ENCODE measurements around the gene MYO5C. TPM values are rescaled to one million over a fixed set of nuclear protein-coding genes. Genes with fewer than 3 reads are reported as not detected.

The MYO5C gene
- total RNA-seq, 4 donors from 2014 or later: 2.6 to 12.3 (median 10.2) TPM

GRCh38 chr15:52301265-52301847 lies 5.8 kb upstream of the MYO5C start:
- H3K4me3 ChIP-seq: no peak overlapping the region
- no peaks in the 10 kb centered on the region for H3K9me3 ChIP-seq
- no peak for TF ChIP-seq POLR2AphosphoS5 (IDR thresholded peaks at IDR 0.05)
- TF ChIP-seq POLR2A (IDR thresholded peaks at IDR 0.05): no peak
- no peak for TF ChIP-seq EP300 (IDR thresholded peaks at IDR 0.05)
- TF ChIP-seq, protein P1, sequence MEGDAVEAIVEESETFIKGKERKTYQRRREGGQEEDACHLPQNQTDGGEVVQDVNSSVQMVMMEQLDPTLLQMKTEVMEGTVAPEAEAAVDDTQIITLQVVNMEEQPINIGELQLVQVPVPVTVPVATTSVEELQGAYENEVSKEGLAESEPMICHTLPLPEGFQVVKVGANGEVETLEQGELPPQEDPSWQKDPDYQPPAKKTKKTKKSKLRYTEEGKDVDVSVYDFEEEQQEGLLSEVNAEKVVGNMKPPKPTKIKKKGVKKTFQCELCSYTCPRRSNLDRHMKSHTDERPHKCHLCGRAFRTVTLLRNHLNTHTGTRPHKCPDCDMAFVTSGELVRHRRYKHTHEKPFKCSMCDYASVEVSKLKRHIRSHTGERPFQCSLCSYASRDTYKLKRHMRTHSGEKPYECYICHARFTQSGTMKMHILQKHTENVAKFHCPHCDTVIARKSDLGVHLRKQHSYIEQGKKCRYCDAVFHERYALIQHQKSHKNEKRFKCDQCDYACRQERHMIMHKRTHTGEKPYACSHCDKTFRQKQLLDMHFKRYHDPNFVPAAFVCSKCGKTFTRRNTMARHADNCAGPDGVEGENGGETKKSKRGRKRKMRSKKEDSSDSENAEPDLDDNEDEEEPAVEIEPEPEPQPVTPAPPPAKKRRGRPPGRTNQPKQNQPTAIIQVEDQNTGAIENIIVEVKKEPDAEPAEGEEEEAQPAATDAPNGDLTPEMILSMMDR (IDR thresholded peaks at IDR 0.05): no peak
- no peaks in the 10 kb centered on the region for H3K36me3 ChIP-seq
- H3K4me1 ChIP-seq: no peaks in the 10 kb centered on the region
- no peak overlapping the region for H3K27ac ChIP-seq
- WGBS, 2 donors (ENCODE audit: low coverage in 1 of 2): 90 to 100% methylated on average over 2 of the region's 2 CpGs
- ATAC-seq: no peak
- H3K27me3 ChIP-seq: no peaks in the 10 kb centered on the region

DNA sequence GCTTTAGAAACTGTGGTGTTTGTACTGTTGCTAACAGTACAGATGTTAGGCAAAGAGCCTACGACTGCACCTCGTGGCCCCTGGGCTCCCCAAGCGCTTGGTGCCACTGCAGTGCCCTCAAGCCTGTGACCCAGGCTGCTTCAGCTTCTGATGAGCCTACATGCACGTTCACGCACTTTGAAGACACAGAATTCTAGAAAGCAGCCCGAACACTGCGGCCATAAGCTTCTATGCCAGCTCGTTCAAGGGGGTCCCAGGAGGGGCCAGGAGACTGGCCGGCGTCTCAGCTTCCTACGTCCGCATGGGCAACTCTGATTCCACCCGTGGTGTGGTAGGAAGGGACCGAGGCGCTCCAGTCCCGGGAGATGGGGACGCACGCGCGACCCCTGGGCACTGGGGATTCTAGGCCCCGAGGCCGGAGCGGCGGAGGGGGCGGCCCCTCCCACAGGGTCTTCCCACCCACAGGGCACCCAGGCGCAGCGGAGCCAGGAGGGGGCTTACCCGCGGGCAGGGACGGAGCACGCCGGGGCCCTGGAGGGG lies 653 bp downstream of the MYO5C start:
- H3K9me3 ChIP-seq: no peaks in the 10 kb centered on the region
- ATAC-seq: peak; percentile 11

DNA sequence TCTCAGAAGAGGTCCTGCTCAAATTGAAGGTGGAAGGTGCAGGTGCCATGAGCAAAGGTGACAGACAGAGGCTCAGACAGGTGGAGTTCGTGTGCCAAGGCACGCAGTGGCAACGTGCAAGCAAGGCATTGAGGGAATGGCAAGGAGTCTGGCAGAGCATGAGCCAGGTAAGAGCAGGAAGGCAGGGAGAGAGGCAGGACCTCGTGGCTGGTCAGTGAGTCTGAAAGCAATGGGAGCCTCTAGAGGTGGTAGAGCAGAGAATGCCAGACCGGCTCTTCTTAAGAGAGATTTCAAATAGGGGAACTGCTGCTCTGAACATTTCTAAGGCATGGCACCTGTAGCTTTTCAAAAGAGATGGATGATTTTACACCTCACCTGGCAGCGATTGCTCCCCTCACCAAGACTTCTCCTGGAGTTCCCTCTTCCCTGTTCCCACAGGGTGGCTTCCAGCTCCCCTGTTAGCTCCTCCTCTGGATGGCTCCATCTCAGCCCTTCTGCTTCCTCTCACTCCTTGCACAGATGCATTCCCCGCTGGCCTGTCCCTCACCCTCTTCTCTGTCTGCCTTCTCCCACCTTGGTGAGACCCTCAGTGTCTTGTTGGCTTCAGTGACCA lies 2.7 kb downstream of the MYO5C start:
- ATAC-seq: no peak
- TF ChIP-seq, protein P1 (IDR thresholded peaks at IDR 0.05): no peak
- no peak for TF ChIP-seq POLR2AphosphoS5 (IDR thresholded peaks at IDR 0.05)
- no peak for TF ChIP-seq POLR2A (IDR thresholded peaks at IDR 0.05)
- TF ChIP-seq EP300 (IDR thresholded peaks at IDR 0.05): no peak
- Histone ChIP-seq H3K9me3 (no peaks in the 10 kb centered on the region), H3K27ac (no peak overlapping the region), H3K36me3 (no peaks in the 10 kb centered on the region), H3K4me3 (no peak overlapping the region), H3K4me1 (peaks cover 0 to 17% (median 6%) of the 10 kb centered on the region in 3 donors), H3K27me3 (peaks cover 19% of the 10 kb centered on the region)
- 82% methylated on average over 7 of the region's 7 CpGs; no CpG with 5 or more reads in 1 of the 2 donors for WGBS, 2 donors (ENCODE audit: low coverage in 1 of 2)

More for the DNA sequence above, 653 bp downstream of the MYO5C start:
- Histone ChIP-seq H3K4me1 (peaks cover 0 to 17% (median 6%) of the 10 kb centered on the region in 3 donors), H3K27me3 (peaks cover 19% of the 10 kb centered on the region), H3K36me3 (no peaks in the 10 kb centered on the region), H3K4me3 (peak overlapping the region; percentile 17 to 64), H3K27ac (peak overlapping the region in 3 of 4 donors; percentile 70 to 78 (median 71))
- TF ChIP-seq, protein P1 (IDR thresholded peaks at IDR 0.05): no peak
- no peak for TF ChIP-seq POLR2A (IDR thresholded peaks at IDR 0.05)
- no peak for TF ChIP-seq EP300 (IDR thresholded peaks at IDR 0.05)
- no peak for TF ChIP-seq POLR2AphosphoS5 (IDR thresholded peaks at IDR 0.05)
- WGBS, 2 donors (ENCODE audit: low coverage in 1 of 2): 15% methylated on average over 4 of the region's 32 CpGs; no CpG with 5 or more reads in 1 of the 2 donors

- Histone ChIP-seq H3K27ac (no peak overlapping the region), H3K4me3 (no peak overlapping the region)
Observed at GRCh38 chr15:52291204-52291603, 4.4 kb downstream of the MYO5C start.

More at GRCh38 chr15:52291204-52291603, 4.4 kb downstream of the MYO5C start:
- H3K27me3 ChIP-seq: peaks cover 19% of the 10 kb centered on the region
- TF ChIP-seq EP300 (IDR thresholded peaks at IDR 0.05) (no peak), POLR2A (IDR thresholded peaks at IDR 0.05) (no peak), POLR2AphosphoS5 (IDR thresholded peaks at IDR 0.05) (no peak)
- TF ChIP-seq, protein P1 (IDR thresholded peaks at IDR 0.05): no peak
- H3K9me3 ChIP-seq: no peaks in the 10 kb centered on the region
- no peak for ATAC-seq
- peaks cover 0 to 17% (median 6%) of the 10 kb centered on the region in 3 donors for H3K4me1 ChIP-seq
- no peaks in the 10 kb centered on the region for H3K36me3 ChIP-seq
- WGBS, 2 donors (ENCODE audit: low coverage in 1 of 2): 80 to 81% methylated on average over 3 to 4 of the region's 4 CpGs
